H9 (cell line): ENCODE results near the gene DDX1. TPM values are rescaled to one million over a fixed set of nuclear protein-coding genes. Genes with fewer than 3 reads are reported as not detected.

Source experiments
- DNase-seq: peaks from one replicate; pipeline ENCODE4 v3.0.0-alpha.2; 2017
- H2AFZ ChIP-seq: one replicate; pipeline ENCODE4 v1.6.1; 2013; ENCODE audit warnings: mild to moderate bottlenecking, low read length, control low read depth, moderate library complexity
- H2AK5ac ChIP-seq: 2 replicates; pipeline ENCODE4 v1.6.1; 2013; ENCODE audit warnings: low read length, control low read depth, mixed read lengths; ENCODE audit not compliant: insufficient read length
- H2BK120ac ChIP-seq: one replicate; pipeline ENCODE4 v1.6.1; 2013; ENCODE audit warnings: low read depth, mild to moderate bottlenecking, low read length, control low read depth, inconsistent platforms; ENCODE audit not compliant: poor library complexity, severe bottlenecking
- H2BK12ac ChIP-seq: 2 replicates; pipeline ENCODE4 v1.6.1; 2013; ENCODE audit warnings: low read length, control low read depth, mixed read lengths, low read depth; ENCODE audit not compliant: insufficient read length
- H2BK15ac ChIP-seq: 2 replicates; pipeline ENCODE4 v1.6.1; 2013; ENCODE audit warnings: low read depth, low read length, control low read depth
- H2BK20ac ChIP-seq: one replicate; pipeline ENCODE4 v1.6.1; 2013; ENCODE audit warnings: low read depth, mild to moderate bottlenecking, low read length, control low read depth, inconsistent platforms; ENCODE audit not compliant: poor library complexity, severe bottlenecking
- H2BK5ac ChIP-seq: 2 replicates; pipeline ENCODE4 v1.6.1; 2013; ENCODE audit warnings: low read length, control low read depth, mixed read lengths; ENCODE audit not compliant: insufficient read length
- H3K14ac ChIP-seq: 2 replicates; pipeline ENCODE4 v1.6.1; 2013; ENCODE audit warnings: low read length, control low read depth; ENCODE audit not compliant: insufficient read depth
- H3K18ac ChIP-seq: 2 replicates; pipeline ENCODE4 v1.6.1; 2013; ENCODE audit warnings: low read depth, mild to moderate bottlenecking, mixed read lengths, low read length, control low read depth; ENCODE audit not compliant: insufficient read length
- H3K23ac ChIP-seq: 2 replicates; pipeline ENCODE4 v1.6.1; 2013; ENCODE audit warnings: low read length, control low read depth, mixed read lengths, low read depth; ENCODE audit not compliant: insufficient read length
- H3K23me2 ChIP-seq: 2 replicates; pipeline ENCODE4 v1.6.1; 2013; ENCODE audit warnings: low read depth, mild to moderate bottlenecking, mixed read lengths, low read length, control low read depth; ENCODE audit not compliant: insufficient read length, poor library complexity, severe bottlenecking
- H3K27ac ChIP-seq: 2 replicates; pipeline ENCODE4 v1.5.1; 2013; ENCODE audit warnings: low read length, control low read depth, mixed read lengths, low read depth; ENCODE audit not compliant: insufficient read length
- H3K27me3 ChIP-seq: 2 replicates; pipeline ENCODE4 v1.6.1; 2013; ENCODE audit warnings: low read length, control low read depth, inconsistent platforms; ENCODE audit not compliant: insufficient read depth
- H3K4ac ChIP-seq: 2 replicates; pipeline ENCODE4 v1.6.1; 2013; ENCODE audit warnings: low read depth, mild to moderate bottlenecking, control low read depth, inconsistent platforms, low read length, moderate library complexity
- H3K4me1 ChIP-seq: 2 replicates; pipeline ENCODE4 v1.6.1; 2013; ENCODE audit warnings: low read length, control low read depth, inconsistent platforms; ENCODE audit not compliant: insufficient read depth
- H3K4me2 ChIP-seq: 2 replicates; pipeline ENCODE4 v1.6.1; 2013; ENCODE audit warnings: low read length, control low read depth, mixed read lengths; ENCODE audit not compliant: insufficient read length, insufficient read depth
- H3K56ac ChIP-seq: 2 replicates; pipeline ENCODE4 v1.6.1; 2013; ENCODE audit warnings: low read depth, mild to moderate bottlenecking, mixed read lengths, low read length, control low read depth; ENCODE audit not compliant: insufficient read length
- H3K79me1 ChIP-seq: 2 replicates; pipeline ENCODE4 v1.6.1; 2013; ENCODE audit warnings: low read depth, mild to moderate bottlenecking, moderate library complexity, low read length, control low read depth, inconsistent platforms; ENCODE audit not compliant: insufficient read depth, poor library complexity, severe bottlenecking
- H3K79me2 ChIP-seq: 2 replicates; pipeline ENCODE4 v1.6.1; 2013; ENCODE audit warnings: low read length, control low read depth, inconsistent platforms; ENCODE audit not compliant: insufficient read depth
- H3K9ac ChIP-seq: 2 replicates; pipeline ENCODE4 v1.6.1; 2013; ENCODE audit warnings: low read length, control low read depth, mixed read lengths; ENCODE audit not compliant: insufficient read length; ENCODE audit errors: extremely low read depth
- H3K9me3 ChIP-seq: one replicate; pipeline ENCODE4 v1.6.1; 2013; ENCODE audit warnings: low read depth, low read length, inconsistent platforms; ENCODE audit not compliant: control insufficient read depth
- H3T11ph ChIP-seq: one replicate; pipeline ENCODE4 v1.6.1; 2013; ENCODE audit warnings: mild to moderate bottlenecking, low read length, control low read depth, inconsistent platforms
- H4K20me1 ChIP-seq: one replicate; pipeline ENCODE4 v1.6.1; 2013; ENCODE audit not compliant: control insufficient read depth, insufficient read length, insufficient read depth
- H4K5ac ChIP-seq: 2 replicates; pipeline ENCODE4 v1.6.1; 2013; ENCODE audit warnings: low read depth, mild to moderate bottlenecking, mixed read lengths, low read length, control low read depth; ENCODE audit not compliant: insufficient read length
- H4K8ac ChIP-seq: replicated peaks from 2 replicates; pipeline ENCODE4 v1.6.1; 2013; ENCODE audit warnings: low read length, control low read depth, mixed read lengths, low read depth; ENCODE audit not compliant: insufficient read length
- H4K91ac ChIP-seq: 2 replicates; pipeline ENCODE4 v1.6.1; 2013; ENCODE audit warnings: low read depth, mild to moderate bottlenecking, moderate library complexity, mixed read lengths, low read length, control low read depth; ENCODE audit not compliant: insufficient read length
- H3K27ac Mint-ChIP-seq, 3 experiments: 2 replicates in 2 of 3; 3 replicates in 1 of 3; pipeline ENCODE4 v1.8.0; 2020 to 2021; ENCODE audit warnings: mixed read lengths in 3 of 3, mild to moderate bottlenecking in 1 of 3, moderate library complexity in 1 of 3
- H3K27me3 Mint-ChIP-seq: 2 replicates; pipeline ENCODE4 v1.8.0; 2021; ENCODE audit warnings: low read depth, mild to moderate bottlenecking, moderate library complexity, mixed read lengths
- H3K36me3 Mint-ChIP-seq, 3 experiments: 2 replicates in 2 of 3; 3 replicates in 1 of 3; pipeline ENCODE4 v1.8.0; 2020 to 2021; ENCODE audit warnings: low read depth in 3 of 3, mixed read lengths in 3 of 3; ENCODE audit not compliant: insufficient read depth in 1 of 3
- H3K4me1 Mint-ChIP-seq, 2 experiments: 2 replicates each; pipeline ENCODE4 v1.8.0; 2020; ENCODE audit warnings: mixed read lengths in 2 of 2
- H3K4me3 Mint-ChIP-seq, 2 experiments: 2 replicates in 1 of 2; 3 replicates in 1 of 2; pipeline ENCODE4 v1.8.0; 2020 to 2021; ENCODE audit warnings: mild to moderate bottlenecking in 2 of 2, mixed read lengths in 2 of 2, moderate library complexity in 1 of 2
- H3K9me3 Mint-ChIP-seq, 2 experiments: 2 replicates in 1 of 2; 3 replicates in 1 of 2; pipeline ENCODE4 v1.8.0; 2020; ENCODE audit warnings: mild to moderate bottlenecking in 2 of 2, mixed read lengths in 2 of 2, moderate library complexity in 1 of 2
- CTCF ChIP-seq: fragments of 200-600 bp; sonication (generic); conservative IDR thresholded peaks from 3 replicates; pipeline ENCODE4 v1.8.0; 2021; ENCODE audit warnings: antibody characterized with exemption, mild to moderate bottlenecking
- WGBS: extraction: QIAGEN DNeasy Blood & Tissue Kit; methylation state at CpG from one replicate; pipeline ENCODE4 v1.1.7; 2013; ENCODE audit warnings: missing lambda C conversion rate, low lambda C conversion rate, mixed read lengths; ENCODE audit not compliant: insufficient read length; ENCODE audit errors: extremely low coverage; 5-methylcytosine and 5-hydroxymethylcytosine counted together
- total RNA-seq: library from RNA; stranded (reverse); gene quantifications from 2 replicates; pipeline ENCODE4 v1.2.1, GENCODE V29; 2021

The DDX1 gene
- total RNA-seq, 1 experiment from 2014 or later = 120 TPM

GRCh38 chr2:15662026-15662425 lies 70.4 kb downstream of the DDX1 start:
- Histone ChIP-seq H2BK20ac (no peak overlapping the region), H3K56ac (no peak overlapping the region), H3K23me2 (no peaks in the 10 kb centered on the region), H2BK15ac (no peak overlapping the region), H3K23ac (no peak overlapping the region), H3K27ac (no peak overlapping the region), H4K8ac (no peak overlapping the region), H3K9me3 (no peaks in the 10 kb centered on the region), H2BK12ac (no peak overlapping the region), H4K20me1 (no peaks in the 10 kb centered on the region), H2AK5ac (no peak overlapping the region), H2BK5ac (no peak overlapping the region), H4K91ac (no peak overlapping the region), H3K14ac (no peak overlapping the region), H3K9ac (no peak overlapping the region), H3K4ac (no peak overlapping the region), H4K5ac (no peak overlapping the region), H3K27me3 (no peaks in the 10 kb centered on the region), H3K18ac (no peak overlapping the region), H2BK120ac (no peak overlapping the region), H3K79me1 (no peaks in the 10 kb centered on the region), H3K4me1 (no peaks in the 10 kb centered on the region), H3T11ph (no peak overlapping the region), H3K79me2 (no peaks in the 10 kb centered on the region), H2AFZ (no peak overlapping the region), H3K4me2 (no peak overlapping the region)
- no peak for TF ChIP-seq CTCF
- no peak for DNase-seq
- WGBS = no CpG with 5 or more reads among the region's 4 CpGs
- H3K27ac Mint-ChIP-seq = no peak overlapping the region
- peaks cover 0 to 2% of the 10 kb centered on the region in 2 experiments; a peak in 3 of 5 replicates for H3K9me3 Mint-ChIP-seq
- H3K4me1 Mint-ChIP-seq = 0 out of 4 replicates have a peak, but pooled peaks cover 0 to 3% of the 10 kb centered on the region in 2 experiments
- H3K27me3 Mint-ChIP-seq = peaks cover 6% of the 10 kb centered on the region; the same call in 1 of the 2 replicates
- H3K4me3 Mint-ChIP-seq = no peak overlapping the region
- H3K36me3 Mint-ChIP-seq = peaks cover 0 to 1% (median 0%) of the 10 kb centered on the region in 3 experiments; a peak in 1 of 7 replicates
